ENCODE measurements around the gene PLS1. TPM values are rescaled to one million over a fixed set of nuclear protein-coding genes. Genes with fewer than 3 reads are reported as not detected.
A peak's percentile ranks its signal among the peaks of the same experiment; 100 is the strongest.
"Not testable (repeated sequence)": the region's sequence is repeated elsewhere in the genome, so short reads cannot be mapped to it uniquely, and the experiment has no call there.

The PLS1 gene
- total RNA-seq, 1 experiment from 2014 or later, result 24.8 TPM

DNA sequence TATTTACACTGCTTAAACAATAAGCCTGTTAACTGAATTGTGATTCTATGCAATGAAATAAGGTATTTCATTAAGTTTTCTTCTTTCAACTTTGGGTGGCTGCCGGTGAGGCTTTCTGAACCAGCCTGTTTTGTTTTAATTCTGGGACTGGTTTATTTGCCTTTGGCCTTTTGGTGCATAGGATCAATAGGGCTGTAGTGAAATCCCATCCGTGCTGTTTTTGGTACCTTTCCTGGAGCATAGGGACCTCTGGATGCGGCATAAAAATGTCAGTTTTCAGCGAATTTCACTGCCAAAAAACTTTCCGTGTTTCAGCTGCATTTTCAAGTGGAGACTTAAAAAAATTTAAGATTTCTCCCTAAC is 514 bp downstream of the PLS1 start:
- no peak for DNase-seq (ENCODE audit: low read depth)

DNA sequence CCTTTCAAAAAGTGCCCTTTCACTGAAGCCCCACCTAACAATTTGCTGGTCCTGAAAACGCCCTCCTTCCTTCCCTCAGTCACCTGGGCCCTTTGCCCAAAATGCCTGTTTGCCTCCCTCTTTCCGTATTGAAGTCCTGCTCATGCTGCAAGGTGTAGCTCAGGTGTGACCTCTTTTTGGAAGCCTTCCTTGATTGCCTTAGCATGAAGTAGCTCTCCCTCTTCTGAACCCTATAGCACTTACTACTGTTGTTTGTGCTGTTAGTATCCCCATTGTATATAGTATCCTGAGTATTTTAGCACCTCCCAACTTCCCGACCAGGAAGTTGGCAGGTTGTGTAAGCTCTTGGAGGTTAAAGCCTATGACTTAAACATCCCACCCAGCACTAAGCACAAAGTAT is 1.7 kb downstream of the PLS1 start:
- DNase-seq (ENCODE audit: low read depth), result no peak

DNA sequence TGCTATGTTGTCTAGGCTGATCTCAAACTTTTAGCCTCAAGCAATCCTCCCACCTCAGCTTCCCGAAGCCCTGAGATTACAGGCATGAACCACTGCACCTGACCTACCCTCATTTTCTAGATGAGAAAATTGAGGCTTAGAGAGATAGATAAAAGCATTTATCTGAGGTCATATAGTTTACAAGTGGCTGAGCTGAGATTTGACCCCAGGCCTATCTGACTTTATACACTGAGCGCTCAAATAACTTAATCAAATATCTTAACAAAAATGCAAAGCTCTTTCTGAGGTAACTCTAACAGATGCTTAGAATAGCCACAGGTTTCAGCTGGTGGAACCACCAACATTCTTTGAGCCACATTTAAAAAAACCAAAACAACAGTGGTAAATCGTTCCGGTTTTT is 5.5 kb downstream of the PLS1 start:
- no peak for DNase-seq (ENCODE audit: low read depth)

DNA sequence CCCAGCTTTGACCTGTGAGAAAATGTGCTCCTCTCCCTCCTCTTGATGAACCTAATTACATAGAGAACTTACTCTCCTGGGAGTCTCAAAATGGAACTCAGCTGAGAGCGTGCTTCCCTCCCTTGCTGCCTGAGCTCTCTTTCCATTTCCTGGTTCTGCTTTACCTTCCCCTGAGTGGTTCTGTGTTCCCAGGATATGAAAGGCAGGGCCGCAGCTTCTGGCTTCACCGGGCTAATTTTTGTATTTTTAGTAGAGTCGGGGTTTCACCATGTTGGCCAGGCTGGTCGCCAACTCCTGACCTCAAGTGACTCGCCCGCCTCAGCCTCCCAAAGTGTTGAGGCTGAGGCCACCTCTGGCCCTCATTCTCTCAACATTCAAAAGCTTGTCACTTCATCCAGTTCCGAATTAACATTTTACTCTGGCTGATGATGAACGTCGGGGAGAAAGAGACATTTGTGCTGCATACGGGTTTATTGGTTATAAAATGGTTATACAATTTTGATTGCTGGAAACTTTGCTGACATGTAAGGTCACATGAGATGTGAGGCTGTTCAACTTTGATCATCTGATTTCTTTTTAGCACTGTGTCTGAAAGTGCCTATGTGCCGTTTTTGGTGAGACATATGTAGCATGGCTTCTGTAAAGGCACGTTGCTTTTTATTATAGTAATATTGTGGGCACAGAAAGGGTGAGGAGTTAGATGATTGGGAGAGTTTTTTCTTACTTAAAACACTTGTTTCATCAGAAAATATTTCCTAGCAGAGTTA is 6.6 kb downstream of the PLS1 start:
- DNase-seq (ENCODE audit: low read depth), result no peak

DNA sequence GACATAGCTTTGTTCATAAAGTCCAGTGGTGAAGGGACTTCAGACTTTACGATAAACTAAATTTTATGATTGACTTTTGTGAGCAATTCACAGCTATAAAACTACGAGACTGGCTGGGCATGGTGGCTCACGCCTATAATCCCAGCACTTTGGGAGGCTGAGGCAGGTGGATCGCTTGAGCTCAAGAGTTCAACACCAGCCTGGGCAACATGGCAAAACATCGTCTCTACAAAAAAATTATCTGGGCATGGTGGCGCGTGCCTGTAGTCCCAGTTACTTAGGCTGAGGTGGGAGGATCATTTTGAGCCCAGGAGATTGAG is 7.2 kb downstream of the PLS1 start:
- not testable (repeated sequence) for DNase-seq (ENCODE audit: low read depth)

DNA sequence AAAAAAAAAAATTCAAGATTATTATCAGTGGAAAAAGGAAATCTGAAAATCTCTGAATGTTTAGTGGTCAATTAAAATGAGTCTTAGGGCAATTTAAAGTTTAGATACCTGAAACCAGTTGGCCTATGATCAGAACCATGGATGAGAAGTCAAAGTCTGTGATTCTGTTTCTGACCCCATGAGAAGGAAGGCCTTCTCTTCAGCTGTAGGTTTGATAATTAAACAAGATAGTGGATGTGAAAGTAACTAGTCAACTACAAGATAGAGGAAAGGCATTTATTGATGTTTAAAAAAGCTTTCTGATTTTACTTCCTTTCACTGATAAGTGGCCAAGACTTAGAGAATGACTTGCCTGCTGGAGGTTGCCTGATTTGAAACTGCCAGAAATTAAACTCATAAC is 8.7 kb downstream of the PLS1 start:
- no peak for DNase-seq (ENCODE audit: low read depth)

DNA sequence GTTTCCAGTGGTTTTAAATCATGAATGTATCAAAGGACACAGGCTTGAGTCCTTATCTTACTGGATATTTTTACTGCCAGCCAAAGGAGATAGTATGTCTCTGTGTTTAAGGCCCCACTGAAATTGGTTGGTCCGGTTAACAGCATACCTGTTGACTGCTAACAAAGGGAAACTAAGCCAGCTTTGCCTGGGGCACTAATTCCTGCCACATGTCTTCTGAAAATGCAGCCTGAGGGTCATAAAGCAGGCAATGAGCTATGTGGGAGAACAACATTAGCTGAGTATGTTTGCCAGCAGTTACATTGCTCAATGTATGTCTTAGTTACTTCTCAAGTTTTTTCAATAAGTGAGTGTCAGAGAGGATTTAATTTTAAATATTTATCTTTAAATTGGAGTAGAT is 12.4 kb downstream of the PLS1 start:
- no peak for DNase-seq (ENCODE audit: low read depth)

DNA sequence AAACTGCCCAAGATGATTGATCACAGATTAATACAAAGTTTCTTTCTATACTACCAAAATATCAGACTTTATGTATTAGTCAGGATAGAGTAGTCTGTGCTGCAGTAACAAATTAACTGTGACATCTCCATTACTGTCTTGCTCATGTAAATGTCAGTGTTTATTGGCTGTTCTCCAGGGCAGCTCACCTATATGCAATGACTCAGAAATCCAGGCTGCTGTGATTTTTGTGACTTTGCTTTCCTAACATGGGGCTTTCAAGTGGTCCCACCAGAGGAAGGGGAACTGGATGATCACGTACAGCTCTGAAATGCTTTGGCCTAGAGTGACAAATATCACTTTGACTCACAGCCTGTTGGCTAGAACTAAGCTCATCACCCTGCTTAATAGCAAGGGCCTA is 12.9 kb downstream of the PLS1 start:
- peak; percentile 46 for DNase-seq (ENCODE audit: low read depth)

DNA sequence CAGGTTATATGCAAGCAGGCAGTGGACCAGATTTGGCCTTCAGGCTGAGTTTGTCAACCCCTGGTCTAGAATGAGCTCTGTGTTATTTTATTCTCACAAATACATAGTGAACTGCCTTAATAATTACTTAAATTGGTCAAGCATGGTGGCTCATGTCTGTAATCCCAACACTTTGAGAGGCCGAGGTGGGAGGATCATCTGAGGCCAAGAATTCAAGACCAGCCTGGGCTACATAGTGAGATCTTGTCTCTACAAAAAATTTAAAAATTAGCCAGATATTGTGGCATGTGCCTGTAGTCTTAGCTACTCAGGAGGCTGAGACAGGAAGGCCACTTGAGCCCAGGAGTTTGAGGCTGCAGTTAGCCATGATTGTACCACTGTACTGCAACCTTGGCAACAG is 15.0 kb downstream of the PLS1 start:
- DNase-seq (ENCODE audit: low read depth), result no peak

DNA sequence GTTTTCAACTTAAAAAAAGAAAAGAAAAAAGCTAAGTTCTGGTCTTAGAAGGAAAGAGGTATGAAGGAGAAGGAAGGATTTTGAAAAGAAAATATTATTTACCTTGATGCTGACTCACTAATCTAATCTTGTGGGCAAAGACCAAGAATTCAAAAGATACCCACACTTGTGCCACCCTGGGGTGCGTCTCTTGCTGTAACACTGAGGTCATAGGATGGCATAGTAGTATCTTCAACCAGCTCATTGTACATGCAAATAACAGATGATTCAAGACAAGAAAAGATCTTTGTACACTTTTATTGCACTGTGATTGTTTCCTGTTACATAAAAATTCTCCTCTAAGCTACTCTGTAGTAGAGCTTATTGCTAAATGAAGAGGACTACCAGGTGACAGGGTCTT is 17.3 kb downstream of the PLS1 start:
- peak; percentile 71 for DNase-seq (ENCODE audit: low read depth)

DNA sequence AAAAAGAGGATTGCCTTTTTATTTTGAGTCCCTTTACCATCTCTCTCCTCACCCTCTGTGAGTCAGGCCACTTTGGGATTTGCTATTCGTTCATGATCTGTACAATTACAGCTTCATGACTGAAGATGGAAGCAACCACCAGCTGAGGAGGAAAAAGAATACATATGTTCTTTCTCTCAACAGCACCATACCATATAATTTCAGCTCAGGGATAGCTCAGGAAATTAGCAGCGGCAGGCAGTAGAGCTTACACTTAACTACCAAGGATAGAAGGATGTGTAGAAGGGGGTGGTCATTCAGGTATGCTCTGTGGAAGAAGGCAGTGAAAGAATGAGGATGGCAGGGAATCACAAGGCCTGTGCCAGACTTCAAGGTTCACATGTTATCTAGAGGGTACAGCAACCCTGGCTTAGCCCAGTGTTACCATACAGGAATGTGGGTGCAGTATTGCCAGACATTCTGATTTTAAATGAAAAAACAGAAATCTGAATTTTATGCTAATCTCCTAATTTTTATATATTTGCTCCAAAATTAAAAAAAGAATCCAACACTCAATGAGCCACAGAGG is 17.9 kb downstream of the PLS1 start:
- no peak for DNase-seq (ENCODE audit: low read depth)

DNA sequence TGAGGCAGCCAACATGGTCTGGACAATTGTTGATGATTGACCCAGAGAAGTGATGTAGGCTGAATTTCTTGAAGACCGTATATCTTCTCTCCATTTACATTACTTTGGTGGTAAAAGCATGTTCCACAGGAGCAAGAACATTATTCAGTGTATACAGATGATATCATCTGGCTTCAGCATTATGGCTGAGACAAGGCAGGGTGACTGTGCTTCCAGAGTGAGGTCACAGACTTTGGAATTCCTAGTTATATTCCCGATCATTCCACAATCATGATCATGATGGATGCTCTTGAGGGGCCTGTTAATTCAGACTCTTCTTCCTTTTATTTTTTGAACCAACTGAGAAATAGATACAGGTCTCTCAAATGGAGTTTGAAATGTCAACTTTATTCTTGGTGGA is 19.0 kb downstream of the PLS1 start:
- no peak for DNase-seq (ENCODE audit: low read depth)

DNA sequence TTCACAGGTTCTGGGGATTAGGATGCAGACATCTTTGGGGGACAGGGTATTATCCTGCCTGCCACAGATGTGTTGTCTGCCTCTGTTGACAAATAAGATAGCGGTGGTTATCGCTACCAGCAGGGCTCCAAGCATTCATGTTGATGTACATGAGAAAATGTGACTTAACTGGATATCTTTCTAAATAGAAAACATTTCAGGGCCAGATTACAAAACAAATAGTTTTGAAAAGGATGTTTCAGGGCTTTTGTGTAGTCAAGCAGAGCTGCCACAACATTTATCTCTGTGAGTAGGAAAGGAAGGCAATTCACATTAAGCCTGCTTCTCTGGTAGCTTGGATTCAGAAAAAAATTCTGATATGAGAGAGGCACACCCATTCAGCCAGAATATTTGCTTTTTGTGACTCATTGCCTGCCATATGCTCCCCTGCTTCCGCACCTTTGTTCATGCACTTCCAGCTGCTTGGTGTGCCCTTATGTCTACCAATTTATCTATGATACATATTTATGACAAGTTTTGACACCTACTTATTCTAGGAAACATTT is 22.8 kb downstream of the PLS1 start:
- DNase-seq (ENCODE audit: low read depth), result peak; percentile 88

DNA sequence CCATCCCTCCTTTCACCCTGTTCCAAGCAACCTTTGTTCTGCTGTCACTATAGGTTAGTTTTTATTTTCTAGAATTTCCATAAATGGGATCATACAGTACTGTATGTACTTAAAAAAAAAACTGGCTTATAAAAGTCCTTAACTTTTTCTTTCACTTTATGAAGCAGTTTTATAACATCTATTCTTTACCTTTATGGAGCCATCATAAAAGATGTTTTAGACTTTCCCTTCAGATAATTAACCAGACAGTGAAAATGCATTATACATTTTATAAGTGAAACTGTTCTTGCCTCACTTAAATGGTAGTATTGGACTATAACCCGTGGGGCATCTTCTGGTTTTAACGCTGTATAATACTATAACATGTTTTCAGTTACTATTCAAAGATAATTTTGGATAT is 26.2 kb downstream of the PLS1 start:
- no peak for DNase-seq (ENCODE audit: low read depth)

DNA sequence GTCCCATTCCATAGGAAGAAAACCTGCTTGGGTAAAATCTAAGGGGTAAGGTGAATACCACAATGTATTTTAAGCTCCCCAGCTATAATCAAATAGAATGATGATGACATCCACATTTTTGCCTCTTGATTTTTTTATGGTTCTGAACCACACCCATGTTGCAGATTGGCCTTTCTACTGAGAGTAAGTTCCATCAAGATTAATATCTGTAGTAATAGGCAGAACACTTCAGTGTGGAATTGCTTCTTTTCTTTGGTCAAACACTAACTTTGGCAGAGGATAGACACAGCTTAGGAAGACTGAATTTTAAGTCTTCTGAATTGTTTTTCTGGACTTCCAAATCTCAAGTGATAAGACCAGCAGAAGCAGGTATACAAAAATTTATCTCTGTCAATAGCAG is 27.0 kb downstream of the PLS1 start:
- no peak for DNase-seq (ENCODE audit: low read depth)

DNA sequence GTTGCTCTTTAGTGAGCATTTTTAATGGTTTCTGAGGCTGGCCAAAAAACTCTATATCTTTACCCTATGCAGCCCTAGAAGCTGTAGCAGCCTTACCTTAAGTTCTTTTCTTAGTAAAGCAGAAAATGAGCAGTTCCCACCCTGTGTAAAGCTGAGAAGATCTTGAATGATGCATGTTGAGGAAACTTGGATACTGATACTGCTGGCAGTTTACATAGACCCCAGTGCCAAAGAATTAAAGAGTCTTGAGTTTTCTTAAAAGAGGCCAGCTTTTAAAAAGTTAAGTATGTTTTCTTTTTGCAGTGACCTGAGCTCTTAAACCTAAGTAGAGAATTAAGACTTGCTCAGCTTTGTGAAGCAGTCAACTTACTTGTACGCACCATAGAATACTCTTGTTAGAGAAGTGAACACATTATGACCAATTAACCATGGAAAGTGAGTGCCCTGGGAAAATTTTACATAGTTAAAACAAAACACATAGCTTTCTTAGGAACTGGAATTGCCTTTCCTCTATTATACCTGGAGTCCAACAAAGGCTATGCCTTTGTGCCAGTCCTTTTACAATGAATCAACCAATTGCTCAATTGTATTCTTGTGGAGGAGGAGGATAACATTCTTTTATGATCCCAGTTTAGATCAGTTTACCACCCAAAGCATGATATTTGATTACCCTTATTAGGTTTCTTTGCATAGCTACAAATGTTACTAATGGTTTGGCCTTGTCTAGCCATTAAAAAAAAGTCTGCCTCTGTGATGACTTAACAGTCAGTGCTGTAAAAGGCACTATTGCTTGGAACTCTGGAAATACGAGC is 28.4 kb downstream of the PLS1 start:
- no peak for DNase-seq (ENCODE audit: low read depth)

DNA sequence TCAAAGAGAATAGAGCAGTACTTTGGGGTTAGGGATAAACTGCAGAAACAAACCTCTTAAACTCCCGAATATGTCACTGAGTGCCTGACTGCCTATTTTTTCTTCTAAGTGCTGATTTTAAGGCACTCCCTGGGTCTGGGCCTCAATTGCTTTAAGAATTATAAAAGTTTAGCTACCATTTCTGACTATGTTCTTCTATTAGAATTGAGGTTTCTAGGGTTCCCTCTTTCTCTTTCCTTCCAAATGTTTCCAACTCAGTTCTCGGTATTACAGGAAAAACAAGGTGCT is 28.9 kb downstream of the PLS1 start:
- no peak for DNase-seq (ENCODE audit: low read depth)

DNA sequence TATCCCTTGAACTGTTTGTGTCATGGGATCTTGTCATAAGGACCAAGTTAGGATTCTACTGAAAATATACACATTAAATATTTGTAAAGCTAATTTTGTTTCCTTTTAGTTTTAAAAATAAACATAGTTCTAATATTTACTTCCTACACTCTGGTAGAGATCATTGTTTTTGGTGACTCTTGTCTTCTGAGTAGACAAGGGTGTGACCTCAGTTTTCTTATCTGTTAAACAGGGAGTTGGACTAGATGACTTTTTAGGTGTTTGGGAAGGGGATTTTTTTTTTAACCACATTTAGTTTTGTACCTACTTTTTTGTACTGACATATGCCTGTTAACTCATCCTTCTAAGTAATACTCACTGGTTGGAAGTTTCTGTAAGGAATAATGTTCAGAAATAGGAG is 30.8 kb downstream of the PLS1 start:
- DNase-seq (ENCODE audit: low read depth), result no peak

DNA sequence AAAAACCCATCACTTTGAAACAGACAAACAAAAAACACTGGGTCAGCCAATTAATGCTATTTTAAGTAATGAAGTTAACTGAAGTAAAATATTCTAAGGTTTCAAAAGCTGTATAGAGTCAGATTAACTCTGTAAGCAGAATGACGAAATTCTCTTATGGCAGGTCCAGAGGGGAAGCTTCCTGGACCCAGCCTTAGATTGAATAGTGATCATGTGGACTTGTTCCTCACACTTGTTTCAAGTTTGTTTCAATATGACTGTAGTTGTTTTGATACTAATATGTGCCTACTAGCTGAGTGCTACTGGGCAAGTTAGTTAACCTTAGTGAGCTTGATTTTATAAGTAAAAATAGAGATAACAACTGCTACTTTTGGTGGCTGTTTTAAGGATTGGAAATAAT is 32.6 kb downstream of the PLS1 start:
- no peak for DNase-seq (ENCODE audit: low read depth)

DNA sequence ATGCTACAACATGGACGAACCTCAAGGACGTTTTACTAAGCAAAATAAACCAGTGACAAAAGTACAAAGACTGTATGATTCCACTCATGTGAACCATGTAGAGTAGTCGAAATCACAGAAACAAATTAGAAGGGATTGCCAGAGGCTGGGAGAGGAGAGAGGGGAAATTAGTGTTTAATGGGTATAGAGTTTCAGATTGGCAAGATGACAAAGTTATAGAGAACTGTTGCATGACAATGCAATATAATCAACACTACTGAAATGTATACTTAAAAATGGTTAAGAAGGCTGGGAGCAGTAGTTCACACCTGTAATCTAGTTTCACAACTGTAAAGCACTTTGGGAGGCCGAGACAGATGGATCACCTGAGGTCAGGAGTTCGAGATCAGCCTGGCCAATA is 36.9 kb downstream of the PLS1 start:
- no peak for DNase-seq (ENCODE audit: low read depth)

DNA sequence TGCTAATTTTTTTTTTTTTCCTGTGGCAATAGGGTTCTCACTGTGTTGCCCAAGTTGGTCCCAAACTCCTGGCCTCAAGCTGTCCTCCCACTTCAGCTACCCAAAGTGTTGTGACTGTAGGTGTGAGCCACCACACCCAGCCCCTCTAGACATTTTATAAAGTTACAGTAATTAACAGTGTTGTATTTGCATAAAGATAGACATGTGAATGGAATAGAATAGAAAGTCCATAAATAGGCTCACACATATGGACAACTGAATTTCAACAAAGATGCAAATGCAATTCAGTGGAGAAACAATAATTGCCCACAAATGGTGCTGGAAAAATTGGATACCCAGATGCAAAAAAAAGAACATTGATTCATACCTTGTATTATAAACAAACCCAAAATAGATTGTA is 39.9 kb downstream of the PLS1 start:
- no peak for DNase-seq (ENCODE audit: low read depth)

DNA sequence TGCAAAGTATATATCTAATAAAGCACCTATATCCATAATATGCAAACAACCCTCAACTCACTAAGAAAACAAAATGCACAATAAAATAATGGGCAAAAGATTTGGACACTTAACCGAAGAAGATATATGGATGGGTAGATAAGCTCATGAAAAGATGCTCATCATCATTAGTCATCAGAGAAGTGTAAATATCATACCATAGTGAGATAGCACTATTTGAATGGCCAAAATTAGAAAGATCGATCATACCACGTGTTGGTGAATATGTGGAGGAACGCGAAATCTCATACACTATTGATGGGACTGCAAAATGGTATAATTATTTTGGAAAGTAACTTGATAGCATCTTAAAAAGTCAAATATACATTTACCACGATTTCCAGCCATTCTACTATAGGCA is 40.5 kb downstream of the PLS1 start:
- DNase-seq (ENCODE audit: low read depth), result no peak

DNA sequence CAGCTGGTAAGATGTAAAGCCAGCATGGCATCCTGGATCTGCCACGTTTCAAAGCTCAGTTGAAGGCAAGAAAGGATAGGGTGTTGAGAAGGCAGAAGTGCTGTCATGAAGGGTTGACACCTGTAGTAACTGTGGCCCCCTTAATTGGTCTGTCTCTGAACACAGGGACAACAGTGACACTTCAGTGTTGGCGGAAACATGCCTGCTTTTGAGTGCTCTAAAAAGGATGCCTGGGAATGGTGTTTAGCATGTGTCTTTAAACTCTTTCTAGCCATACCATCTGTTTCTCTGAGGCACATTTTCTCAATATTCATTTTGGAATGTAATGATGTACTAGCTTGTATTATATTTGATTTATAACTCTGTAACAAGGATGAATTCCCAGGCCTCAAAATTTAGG is 42.1 kb downstream of the PLS1 start:
- no peak for DNase-seq (ENCODE audit: low read depth)

All from HT1080 (cell line).